ENCODE measurements around the gene SPTBN4. TPM values are rescaled to one million over a fixed set of nuclear protein-coding genes. Genes with fewer than 3 reads are reported as not detected.
A peak's percentile ranks its signal among the peaks of the same experiment; 100 is the strongest.
"Not testable (repeated sequence)": the region's sequence is repeated elsewhere in the genome, so short reads cannot be mapped to it uniquely, and the experiment has no call there.

SPTBN4 gene
- total and polyA plus RNA-seq, 10 donors = 0.30 to 2.3 (median 0.66) TPM

GRCh38 chr19:40424637-40425449 is 42.0 kb upstream of the SPTBN4 start:
- H3K27me3 ChIP-seq (replicated peaks in 1 of 7) = no peaks in the 10 kb centered on the region
- intact Hi-C loops (cut with DNase I; ENCODE audit: low total_unique reads) = no loop called here
- peak overlapping the region; percentile 97 to 100 (median 99) for H3K27ac ChIP-seq
- peaks cover 0 to 16% (median 11%) of the 10 kb centered on the region in 6 donors for H3K36me3 ChIP-seq
- peak; percentile 80 for DNase-seq
- H3K4me1 ChIP-seq = peaks cover 22 to 61% (median 51%) of the 10 kb centered on the region in 6 donors
- peak overlapping the region; percentile 60 to 79 (median 73) for H3K4me3 ChIP-seq
- TF ChIP-seq, protein P1, sequence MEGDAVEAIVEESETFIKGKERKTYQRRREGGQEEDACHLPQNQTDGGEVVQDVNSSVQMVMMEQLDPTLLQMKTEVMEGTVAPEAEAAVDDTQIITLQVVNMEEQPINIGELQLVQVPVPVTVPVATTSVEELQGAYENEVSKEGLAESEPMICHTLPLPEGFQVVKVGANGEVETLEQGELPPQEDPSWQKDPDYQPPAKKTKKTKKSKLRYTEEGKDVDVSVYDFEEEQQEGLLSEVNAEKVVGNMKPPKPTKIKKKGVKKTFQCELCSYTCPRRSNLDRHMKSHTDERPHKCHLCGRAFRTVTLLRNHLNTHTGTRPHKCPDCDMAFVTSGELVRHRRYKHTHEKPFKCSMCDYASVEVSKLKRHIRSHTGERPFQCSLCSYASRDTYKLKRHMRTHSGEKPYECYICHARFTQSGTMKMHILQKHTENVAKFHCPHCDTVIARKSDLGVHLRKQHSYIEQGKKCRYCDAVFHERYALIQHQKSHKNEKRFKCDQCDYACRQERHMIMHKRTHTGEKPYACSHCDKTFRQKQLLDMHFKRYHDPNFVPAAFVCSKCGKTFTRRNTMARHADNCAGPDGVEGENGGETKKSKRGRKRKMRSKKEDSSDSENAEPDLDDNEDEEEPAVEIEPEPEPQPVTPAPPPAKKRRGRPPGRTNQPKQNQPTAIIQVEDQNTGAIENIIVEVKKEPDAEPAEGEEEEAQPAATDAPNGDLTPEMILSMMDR (IDR thresholded peaks at IDR 0.05 in 8 of 11, conservative IDR thresholded peaks at IDR 0.05 in 3 of 11) = no peak
- no peak for TF ChIP-seq POLR2AphosphoS5 (IDR thresholded peaks at IDR 0.05)
- no peak for TF ChIP-seq POLR2A (IDR thresholded peaks at IDR 0.05)
- no peaks in the 10 kb centered on the region for H3K9me3 ChIP-seq
- WGBS, 5 donors = 1 to 3% (median 2%) methylated on average over 28 of the region's 28 CpGs

- DNase-seq = peak; percentile 100
- H3K36me3 ChIP-seq = peaks cover 0 to 16% (median 11%) of the 10 kb centered on the region in 6 donors
- no peaks in the 10 kb centered on the region for H3K27me3 ChIP-seq (replicated peaks in 1 of 7)
- H3K4me1 ChIP-seq = peaks cover 19 to 53% (median 43%) of the 10 kb centered on the region in 6 donors
- 0 to 1% (median 0%) methylated on average over 44 to 75 of the region's 75 CpGs for WGBS, 5 donors
- no peaks in the 10 kb centered on the region for H3K9me3 ChIP-seq
- intact Hi-C loops (cut with DNase I; ENCODE audit: low total_unique reads) = no loop called here
- TF ChIP-seq POLR2AphosphoS5 (IDR thresholded peaks at IDR 0.05) = peak; percentile 100
- TF ChIP-seq, protein P1 (IDR thresholded peaks at IDR 0.05 in 8 of 11, conservative IDR thresholded peaks at IDR 0.05 in 3 of 11) = peak; percentile 60 to 88 (median 76)
- TF ChIP-seq POLR2A (IDR thresholded peaks at IDR 0.05) = peak; percentile 96 to 99 (median 96)
- peak within 1 kb of the TSS; percentile 60 to 79 (median 73) for H3K4me3 ChIP-seq
- peak within 1 kb of the TSS; percentile 97 to 100 (median 99) for H3K27ac ChIP-seq
Measured at GRCh38 chr19:40425450-40426287, 41.1 kb upstream of the SPTBN4 start, which contains the start of gene SERTAD1. TSS of gene SERTAD1 (minus strand) at chr19:40425992. CDS start at chr19:40423546, 2,446 bp downstream.

DNA sequence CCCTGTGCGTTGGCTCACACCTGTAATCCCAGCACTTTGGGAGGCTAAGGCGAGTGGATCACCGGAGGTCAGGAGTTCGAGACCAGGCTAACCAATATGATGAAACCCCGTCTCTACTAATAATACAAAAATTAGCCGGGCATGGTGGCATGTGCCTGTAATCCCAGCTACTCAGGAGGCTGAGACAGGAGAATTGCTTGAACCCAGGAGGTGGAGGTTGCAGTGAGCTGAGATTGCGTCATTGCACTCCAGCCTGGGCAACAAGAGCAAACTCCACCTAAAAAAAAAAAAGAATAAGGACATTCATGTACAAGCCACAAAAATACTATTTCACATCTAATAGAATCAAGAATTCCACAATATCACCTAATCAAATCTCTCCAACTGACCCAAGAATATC is 38.6 kb upstream of the SPTBN4 start:
- H3K27me3 ChIP-seq (replicated peaks in 1 of 7); H3K4me3 ChIP-seq; DNase-seq; H3K36me3 ChIP-seq; H3K27ac ChIP-seq; intact Hi-C loops (cut with DNase I; ENCODE audit: low total_unique reads); H3K9me3 ChIP-seq: not testable (repeated sequence)
- peaks cover 14 to 50% (median 40%) of the 10 kb centered on the region in 6 donors for H3K4me1 ChIP-seq
- 91 to 96% (median 94%) methylated on average over 7 of the region's 7 CpGs for WGBS, 5 donors

DNA sequence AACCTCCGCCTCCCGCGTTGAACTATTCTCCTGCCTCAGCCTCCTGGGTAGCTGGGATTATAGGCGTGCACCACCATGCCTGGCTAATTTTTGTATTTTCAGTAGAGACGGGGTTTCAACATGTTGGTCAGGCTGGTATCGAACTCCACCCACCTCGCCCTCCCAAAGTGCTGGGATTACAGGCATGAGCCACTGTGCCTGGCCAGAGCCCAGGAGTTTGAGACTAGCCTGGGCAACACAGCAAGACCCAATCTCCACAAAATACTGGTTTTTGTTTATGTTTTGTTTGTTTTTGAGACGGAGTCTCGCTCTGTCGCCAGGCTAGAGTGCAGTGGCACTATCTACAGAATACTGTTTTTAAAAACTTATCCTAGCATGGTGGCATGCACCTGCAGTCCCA is 36.6 kb upstream of the SPTBN4 start:
- intact Hi-C loops (cut with DNase I; ENCODE audit: low total_unique reads); H3K4me3 ChIP-seq; H3K36me3 ChIP-seq; H3K27me3 ChIP-seq (replicated peaks in 1 of 7); DNase-seq; H3K27ac ChIP-seq; H3K9me3 ChIP-seq: not testable (repeated sequence)
- 92 to 99% (median 97%) methylated on average over 10 of the region's 10 CpGs for WGBS, 5 donors
- peaks cover 6 to 50% (median 42%) of the 10 kb centered on the region in 6 donors for H3K4me1 ChIP-seq
